Measurements from ENCODE around the gene PDE4B.

- TF ChIP-seq CTCF (IDR thresholded peaks at IDR 0.05) (no peak), POLR2A (IDR thresholded peaks at IDR 0.05) (no peak), POLR2AphosphoS5 (IDR thresholded peaks at IDR 0.05) (no peak), EP300 (IDR thresholded peaks at IDR 0.05) (no peak)
Measured at GRCh38 chr1:65812065-65812464, 19.4 kb downstream of the PDE4B start.

All from sigmoid colon (tissue), 4 donors.